Stimulated activated CD8-positive, alpha-beta memory T cell treated with anti-CD3 and anti-CD28 coated beads, Interleukin-2, amount 100 ng/mL, for 1 hour (primary cell): Measurements from ENCODE around the gene C14orf93.

ENCODE experiments used
- DNase-seq, 2 donors: peaks; one replicate each; pipeline ENCODE4 v3.0.0-alpha.2; 2020; ENCODE audit warnings: low read depth in 2 of 2

The C14orf93 gene

GRCh38 chr14:23045419-23046357 lies 35.7 kb upstream of the C14orf93 start:
- DNase-seq, result no peak

DNA sequence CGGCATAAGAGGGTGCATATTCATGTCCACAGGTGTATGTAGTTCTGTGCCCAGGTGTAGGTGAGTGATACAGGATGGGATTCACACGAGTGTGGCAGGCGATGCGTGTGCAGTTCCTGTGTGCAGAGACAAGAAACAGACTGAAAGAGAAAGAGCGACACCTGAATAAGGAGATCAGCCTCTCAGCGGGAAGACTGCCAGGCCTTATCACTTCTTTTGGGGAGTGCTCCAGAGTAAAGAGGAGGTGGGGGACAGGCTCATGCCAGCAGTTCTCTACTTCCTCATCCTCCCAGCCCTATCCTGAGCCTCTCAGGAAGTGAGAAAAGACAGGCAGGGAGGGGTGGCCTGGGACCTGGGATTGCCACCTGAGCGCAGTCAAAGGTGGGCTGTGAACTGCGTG lies 34.9 kb upstream of the C14orf93 start:
- DNase-seq, result no peak

DNA sequence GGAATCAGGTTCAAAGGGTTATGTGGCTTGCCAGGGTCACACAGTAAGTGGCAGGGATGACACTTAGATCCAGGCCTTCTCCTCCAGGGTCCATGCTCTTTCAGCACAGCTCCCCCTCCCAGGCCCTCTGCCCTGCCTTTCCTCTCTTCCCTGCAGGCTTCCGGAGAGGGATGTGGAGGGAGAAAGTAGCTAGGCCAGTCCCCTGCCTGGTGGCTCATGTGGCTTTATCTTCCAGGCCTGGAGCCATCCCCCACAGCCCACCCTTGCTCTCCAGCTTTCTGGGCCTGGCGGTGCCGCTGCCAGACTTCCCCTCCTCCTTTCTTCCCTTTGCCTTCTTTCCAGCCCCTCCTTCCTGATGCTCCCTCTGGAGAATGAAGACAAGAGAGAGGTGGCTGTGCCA lies 33.8 kb upstream of the C14orf93 start:
- no peak for DNase-seq

DNA sequence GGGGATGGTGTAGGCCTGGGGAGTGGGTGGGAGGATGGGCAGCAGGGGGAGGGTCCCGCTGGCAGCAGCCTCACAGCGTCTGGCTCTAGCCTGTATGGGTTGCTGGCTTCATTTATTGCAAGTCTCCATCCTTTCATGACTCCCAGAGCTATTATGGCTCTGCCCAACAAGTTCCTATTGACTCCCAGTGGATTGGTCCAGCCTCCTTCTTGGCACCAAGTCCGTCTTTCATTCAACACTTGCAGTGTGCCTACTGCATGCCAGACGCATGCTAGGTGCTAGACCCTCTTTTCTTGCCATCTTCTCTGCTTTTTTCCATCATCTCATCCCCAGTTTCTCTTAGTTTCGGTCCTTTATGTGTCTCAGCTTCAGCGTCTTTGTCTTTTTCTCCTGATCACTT lies 33.2 kb upstream of the C14orf93 start:
- no peak for DNase-seq

DNA sequence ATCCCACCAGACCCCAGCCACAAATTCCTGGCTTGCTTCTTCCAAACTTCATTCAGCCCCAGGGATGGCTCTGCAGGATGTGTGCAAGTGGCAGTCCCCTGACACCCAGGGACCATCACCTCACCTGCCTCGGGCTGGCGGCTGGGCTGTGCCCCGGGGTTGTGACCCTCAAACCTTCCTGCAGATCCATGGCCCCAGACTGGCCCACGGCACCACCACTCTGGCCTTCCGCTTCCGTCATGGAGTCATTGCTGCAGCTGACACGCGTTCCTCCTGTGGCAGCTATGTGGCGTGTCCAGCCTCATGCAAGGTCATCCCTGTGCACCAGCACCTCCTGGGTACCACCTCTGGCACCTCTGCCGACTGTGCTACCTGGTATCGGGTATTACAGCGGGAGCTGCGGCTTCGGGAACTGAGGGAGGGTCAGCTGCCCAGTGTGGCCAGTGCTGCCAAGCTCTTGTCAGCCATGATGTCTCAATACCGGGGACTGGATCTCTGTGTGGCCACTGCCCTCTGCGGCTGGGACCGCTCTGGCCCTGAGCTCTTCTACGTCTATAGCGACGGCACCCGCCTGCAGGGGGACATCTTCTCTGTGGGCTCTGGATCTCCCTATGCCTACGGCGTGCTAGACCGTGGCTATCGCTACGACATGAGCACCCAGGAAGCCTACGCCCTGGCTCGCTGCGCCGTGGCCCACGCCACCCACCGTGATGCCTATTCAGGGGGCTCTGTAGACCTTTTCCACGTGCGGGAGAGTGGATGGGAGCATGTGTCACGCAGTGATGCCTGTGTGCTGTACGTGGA lies 32.4 kb upstream of the C14orf93 start, which contains the start of gene PSMB11:
Gene PSMB11 (plus strand): TSS at position 51 of the 804 bp plus-strand sequence. CDS start 14 bp downstream, at position 65.
- DNase-seq, result no peak

DNA sequence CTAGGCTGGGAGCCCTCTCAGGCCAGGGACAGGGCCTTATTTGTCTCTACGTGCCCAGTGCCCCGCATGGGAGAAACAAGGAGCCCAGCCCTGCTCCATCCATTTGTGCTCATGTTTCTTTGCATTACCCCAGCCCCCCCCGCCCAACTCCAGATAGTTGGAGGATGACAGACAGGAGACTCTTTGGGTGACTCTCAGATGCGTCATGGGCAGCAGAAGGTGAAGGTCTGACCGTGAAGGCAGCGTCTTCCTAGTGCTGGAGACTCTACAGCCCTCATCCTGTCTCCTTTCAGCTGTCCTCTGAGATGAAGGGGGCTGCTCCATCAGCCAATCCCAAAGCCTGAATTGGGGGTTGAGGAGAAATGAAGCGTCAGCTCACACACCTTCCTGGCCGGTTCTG lies 31.8 kb upstream of the C14orf93 start:
- DNase-seq, result no peak

DNA sequence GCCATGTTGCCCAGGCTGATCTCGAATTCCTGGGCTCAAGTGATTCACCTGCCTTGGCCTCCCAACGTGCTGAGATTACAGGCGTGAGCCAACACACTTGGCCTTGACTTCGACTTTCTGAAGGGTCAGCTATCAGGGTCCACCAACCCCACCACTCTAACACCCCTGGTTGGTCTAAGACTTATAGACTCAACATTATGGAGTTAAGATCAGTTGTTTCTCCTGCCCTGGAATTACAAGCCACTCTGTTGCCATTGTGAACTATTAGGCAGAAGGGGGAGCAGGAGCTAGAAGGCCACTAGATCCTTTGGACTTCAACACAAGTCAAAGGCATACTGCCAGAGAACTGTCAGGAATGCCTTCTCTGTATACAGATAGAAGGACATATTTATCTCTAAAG lies 30.2 kb upstream of the C14orf93 start:
- DNase-seq, result no peak

GRCh38 chr14:23035303-23036144 lies 25.6 kb upstream of the C14orf93 start:
- no peak for DNase-seq

- DNase-seq, result peak; percentile 66 to 69
Measured at GRCh38 chr14:23034498-23035302, 24.8 kb upstream of the C14orf93 start, which contains the start of gene PSMB5. TSS of gene PSMB5 (minus strand) at chr14:23034900. CDS start at chr14:23034881, 19 bp downstream.

- DNase-seq, result no peak
Measured at GRCh38 chr14:23033801-23034497, 24.0 kb upstream of the C14orf93 start.

GRCh38 chr14:23033251-23033727 lies 23.3 kb upstream of the C14orf93 start:
- no peak for DNase-seq

- no peak for DNase-seq
Measured at GRCh38 chr14:23030936-23031335, 21.0 kb upstream of the C14orf93 start.

DNA sequence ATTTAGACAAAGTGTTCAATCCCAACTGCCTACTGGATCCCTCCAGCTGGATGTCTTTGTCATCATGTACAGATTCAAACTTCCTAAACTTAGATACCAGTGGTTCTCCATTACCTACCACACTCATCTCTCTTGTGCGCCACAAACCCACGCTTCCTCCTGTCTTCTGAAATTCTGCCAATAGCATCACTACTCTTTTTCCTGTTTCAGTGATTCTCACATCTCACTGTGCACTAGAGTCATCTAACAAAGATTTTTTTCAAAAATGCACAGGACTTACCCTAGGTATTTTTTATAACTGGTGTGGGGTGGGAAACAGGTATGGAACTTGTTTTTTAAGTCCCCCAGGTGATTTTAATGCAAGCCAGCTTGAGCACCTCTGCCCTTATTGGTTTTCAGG lies 18.9 kb upstream of the C14orf93 start:
- no peak for DNase-seq

- no peak for DNase-seq
Measured at GRCh38 chr14:23025151-23025814, 15.3 kb upstream of the C14orf93 start.

- DNase-seq, result no peak
Measured at GRCh38 chr14:23024612-23025075, 14.7 kb upstream of the C14orf93 start.

- DNase-seq, result no peak
Measured at GRCh38 chr14:23023795-23024152, 13.8 kb upstream of the C14orf93 start.

GRCh38 chr14:23023022-23023794 lies 13.3 kb upstream of the C14orf93 start:
- DNase-seq, result no peak

- no peak for DNase-seq
Measured at GRCh38 chr14:23021889-23022442, 12.0 kb upstream of the C14orf93 start.
